ENCODE data around the gene PSPH. TPM values are rescaled to one million over a fixed set of nuclear protein-coding genes. Genes with fewer than 3 reads are reported as not detected.
"Not testable (repeated sequence)": the region's sequence is repeated elsewhere in the genome, so short reads cannot be mapped to it uniquely, and the experiment has no call there.

Gene PSPH
- total RNA-seq, 1 donor, result 1.6 TPM

DNA sequence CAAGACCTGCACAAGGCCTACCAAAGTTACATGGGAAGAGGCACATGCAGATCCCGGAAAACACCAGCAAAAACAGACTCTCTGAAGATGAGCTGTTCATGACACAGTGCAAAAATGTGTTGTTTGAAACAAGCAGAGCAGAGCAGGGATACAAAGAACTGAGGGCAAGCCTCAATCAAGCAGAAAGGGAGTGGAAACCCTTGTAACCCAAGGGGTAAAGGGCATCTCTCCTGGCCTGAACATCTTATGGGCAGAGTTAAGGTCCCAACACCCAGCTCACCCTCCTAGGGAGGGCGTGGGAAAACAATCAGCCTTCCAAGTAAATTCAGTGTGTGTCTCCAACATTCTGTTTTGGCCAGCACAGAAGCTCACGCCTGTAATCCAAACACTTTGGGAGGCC is 10.5 kb downstream of the PSPH start:
- H3K27me3 ChIP-seq (ENCODE audit: insufficient read depth, low read length), result no peaks in the 10 kb centered on the region

GRCh38 chr7:56033671-56034432 is 17.4 kb downstream of the PSPH start:
- Histone ChIP-seq H3K27me3 (ENCODE audit: insufficient read depth, low read length) (no peaks in the 10 kb centered on the region), H3K4me1 (ENCODE audit: insufficient read depth, low read length) (peaks cover 5% of the 10 kb centered on the region), H3K4me3 (ENCODE audit: low read length) (peak overlapping the region; percentile 49), H3K9me3 (ENCODE audit: low read depth, low read length) (no peaks in the 10 kb centered on the region)

More for the DNA sequence above, 10.5 kb downstream of the PSPH start:
- no peaks in the 10 kb centered on the region for H3K9me3 ChIP-seq (ENCODE audit: low read depth, low read length)
- H3K4me1 ChIP-seq (ENCODE audit: insufficient read depth, low read length), result no peaks in the 10 kb centered on the region
- H3K4me3 ChIP-seq (ENCODE audit: low read length), result no peak overlapping the region

- H3K9me3 ChIP-seq (ENCODE audit: low read depth, low read length); H3K4me1 ChIP-seq (ENCODE audit: insufficient read depth, low read length); H3K4me3 ChIP-seq (ENCODE audit: low read length); H3K27me3 ChIP-seq (ENCODE audit: insufficient read depth, low read length): not testable (repeated sequence)
Observed at GRCh38 chr7:56032578-56032977, 18.7 kb downstream of the PSPH start.

- not testable (repeated sequence) for H3K4me3 ChIP-seq (ENCODE audit: low read length); H3K9me3 ChIP-seq (ENCODE audit: low read depth, low read length); H3K4me1 ChIP-seq (ENCODE audit: insufficient read depth, low read length); H3K27me3 ChIP-seq (ENCODE audit: insufficient read depth, low read length)
Observed at GRCh38 chr7:56031556-56031955, 19.7 kb downstream of the PSPH start.

GRCh38 chr7:56030340-56030739 is 20.9 kb downstream of the PSPH start:
- Histone ChIP-seq H3K4me3 (ENCODE audit: low read length) (no peak overlapping the region), H3K27me3 (ENCODE audit: insufficient read depth, low read length) (no peaks in the 10 kb centered on the region), H3K9me3 (ENCODE audit: low read depth, low read length) (no peaks in the 10 kb centered on the region), H3K4me1 (ENCODE audit: insufficient read depth, low read length) (peaks cover 5% of the 10 kb centered on the region)

DNA sequence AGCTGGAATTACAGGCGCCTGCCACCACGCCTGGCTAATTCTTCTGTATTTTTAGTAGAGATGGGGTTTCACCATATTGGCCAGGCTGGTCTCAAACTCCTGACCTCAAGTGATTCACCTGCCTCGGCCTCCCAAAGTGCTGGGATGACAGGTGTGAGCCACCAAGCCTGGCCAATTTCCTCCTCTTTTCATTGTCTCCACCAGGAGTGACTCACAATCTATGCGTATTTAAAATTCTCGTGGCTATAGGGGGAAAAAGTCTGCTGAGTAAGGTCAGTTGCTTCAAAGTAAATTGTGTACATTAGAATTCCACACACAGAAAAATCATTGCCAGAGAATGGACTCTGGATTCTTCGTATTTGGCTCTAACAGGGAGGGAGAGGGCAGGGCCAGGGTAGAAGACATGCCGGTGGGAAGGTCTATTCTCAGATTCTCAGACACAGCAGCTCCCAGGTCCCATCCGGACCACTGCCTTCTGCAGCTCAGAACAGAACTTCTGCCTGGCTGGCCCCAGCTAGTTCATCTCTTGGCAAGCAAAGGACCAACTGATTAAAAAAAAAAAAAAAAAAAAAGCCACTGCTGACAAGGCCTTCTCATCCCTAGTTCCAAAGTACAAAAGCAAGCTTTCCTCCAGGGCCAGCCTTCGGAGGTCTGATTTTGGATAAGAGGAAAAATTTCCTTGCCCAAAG is 22.2 kb downstream of the PSPH start:
- Histone ChIP-seq H3K4me1 (ENCODE audit: insufficient read depth, low read length) (peaks cover 5% of the 10 kb centered on the region), H3K27me3 (ENCODE audit: insufficient read depth, low read length) (no peaks in the 10 kb centered on the region), H3K4me3 (ENCODE audit: low read length) (no peak overlapping the region), H3K9me3 (ENCODE audit: low read depth, low read length) (no peaks in the 10 kb centered on the region)

GRCh38 chr7:56026538-56026937 is 24.7 kb downstream of the PSPH start:
- Histone ChIP-seq H3K4me3 (ENCODE audit: low read length) (no peak overlapping the region), H3K27me3 (ENCODE audit: insufficient read depth, low read length) (no peaks in the 10 kb centered on the region), H3K9me3 (ENCODE audit: low read depth, low read length) (no peaks in the 10 kb centered on the region), H3K4me1 (ENCODE audit: insufficient read depth, low read length) (no peaks in the 10 kb centered on the region)

DNA sequence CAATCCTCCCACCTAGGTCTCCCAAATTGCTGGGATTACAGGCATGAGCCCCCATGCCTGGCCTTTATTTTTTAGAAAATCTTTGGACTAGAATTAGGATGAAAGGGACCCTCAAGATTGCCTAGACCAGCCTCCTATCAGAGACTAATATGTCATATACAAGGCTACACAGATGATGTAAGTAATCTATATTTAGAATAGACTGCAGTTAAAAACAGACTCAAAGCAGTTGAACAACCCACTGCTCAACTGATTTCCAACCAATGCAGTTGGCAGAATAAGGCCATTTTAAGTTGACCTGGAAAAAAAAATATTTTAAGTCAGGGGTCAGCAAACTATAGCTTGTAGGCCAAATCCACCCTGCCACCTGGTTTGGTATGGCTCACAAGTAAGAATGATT is 27.7 kb downstream of the PSPH start:
- Histone ChIP-seq H3K9me3 (ENCODE audit: low read depth, low read length) (no peaks in the 10 kb centered on the region), H3K4me3 (ENCODE audit: low read length) (no peak overlapping the region), H3K27me3 (ENCODE audit: insufficient read depth, low read length) (no peaks in the 10 kb centered on the region), H3K4me1 (ENCODE audit: insufficient read depth, low read length) (no peaks in the 10 kb centered on the region)

DNA sequence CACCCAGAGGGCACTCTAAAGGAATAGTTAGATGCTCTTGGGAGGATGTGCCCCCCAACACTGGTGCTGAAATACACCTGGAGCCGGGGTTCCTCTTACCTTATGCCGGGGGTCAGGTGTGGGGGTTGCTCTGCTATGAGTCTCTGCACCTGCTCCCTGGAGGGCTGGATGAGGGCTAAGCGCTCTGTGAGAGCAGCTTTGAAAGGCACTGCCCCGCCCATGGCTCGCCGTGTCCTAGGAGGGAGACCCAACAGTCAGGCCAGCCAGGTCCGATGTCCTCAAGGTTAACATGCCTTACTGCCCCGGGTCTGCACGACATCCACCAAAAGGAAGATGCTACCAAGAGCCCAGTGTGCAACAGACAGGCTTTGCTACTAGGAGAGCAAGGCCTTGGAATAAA is 31.7 kb downstream of the PSPH start:
- no peaks in the 10 kb centered on the region for H3K4me1 ChIP-seq (ENCODE audit: insufficient read depth, low read length)

DNA sequence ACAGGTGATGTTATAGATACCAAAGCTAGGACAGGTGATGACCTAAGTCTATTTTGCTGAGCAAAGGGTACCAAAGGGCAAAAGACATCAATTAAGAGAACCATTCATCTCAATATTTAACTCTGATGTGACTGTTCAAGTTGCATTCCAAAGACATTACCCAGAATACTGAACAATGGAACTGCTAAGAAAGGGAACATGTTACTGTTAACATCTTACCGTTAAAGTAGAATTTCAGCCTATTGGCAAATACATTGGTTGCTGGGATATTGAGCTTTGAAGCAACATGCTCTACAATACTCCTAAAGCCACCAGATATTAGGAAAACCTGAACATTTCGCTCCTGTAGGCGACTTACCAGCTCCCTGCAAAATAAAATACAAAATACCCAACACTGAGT is 34.2 kb downstream of the PSPH start:
- not testable (repeated sequence) for H3K9me3 ChIP-seq (ENCODE audit: low read depth, low read length); H3K4me3 ChIP-seq (ENCODE audit: low read length); H3K4me1 ChIP-seq (ENCODE audit: insufficient read depth, low read length); H3K27me3 ChIP-seq (ENCODE audit: insufficient read depth, low read length)

More for the DNA sequence above, 31.7 kb downstream of the PSPH start:
- Histone ChIP-seq H3K9me3 (ENCODE audit: low read depth, low read length) (no peaks in the 10 kb centered on the region), H3K4me3 (ENCODE audit: low read length) (no peak overlapping the region), H3K27me3 (ENCODE audit: insufficient read depth, low read length) (no peaks in the 10 kb centered on the region)

- Histone ChIP-seq H3K4me1 (ENCODE audit: insufficient read depth, low read length) (no peaks in the 10 kb centered on the region), H3K9me3 (ENCODE audit: low read depth, low read length) (no peaks in the 10 kb centered on the region), H3K4me3 (ENCODE audit: low read length) (no peak overlapping the region), H3K27me3 (ENCODE audit: insufficient read depth, low read length) (no peaks in the 10 kb centered on the region)
Observed at GRCh38 chr7:56009695-56010094, 41.5 kb downstream of the PSPH start.

DNA sequence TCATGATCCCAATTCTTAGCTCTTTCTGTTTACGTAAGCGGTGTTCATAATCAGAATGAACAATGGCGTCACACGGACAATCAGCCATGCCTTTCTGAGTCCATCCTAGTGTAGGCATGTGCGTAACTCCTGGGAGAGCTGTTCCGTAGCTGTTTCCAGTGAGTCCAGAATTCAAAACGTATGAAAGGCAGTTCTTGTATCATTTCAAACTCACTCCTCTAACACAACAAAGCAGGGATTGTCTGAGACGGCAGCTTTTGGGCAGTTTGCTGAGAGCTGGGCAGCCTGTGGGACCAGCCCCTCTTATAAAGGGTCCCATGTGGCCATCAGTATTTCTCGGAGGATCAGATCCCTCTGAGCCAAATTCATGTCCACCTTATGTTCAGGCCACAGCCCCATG is 43.4 kb downstream of the PSPH start:
- Histone ChIP-seq H3K4me1 (ENCODE audit: insufficient read depth, low read length) (no peaks in the 10 kb centered on the region), H3K27me3 (ENCODE audit: insufficient read depth, low read length) (no peaks in the 10 kb centered on the region), H3K9me3 (ENCODE audit: low read depth, low read length) (no peaks in the 10 kb centered on the region), H3K4me3 (ENCODE audit: low read length) (no peak overlapping the region)

- Histone ChIP-seq H3K4me3 (ENCODE audit: low read length) (no peak overlapping the region), H3K9me3 (ENCODE audit: low read depth, low read length) (no peaks in the 10 kb centered on the region), H3K4me1 (ENCODE audit: insufficient read depth, low read length) (no peaks in the 10 kb centered on the region), H3K27me3 (ENCODE audit: insufficient read depth, low read length) (no peaks in the 10 kb centered on the region)
Observed at GRCh38 chr7:56007167-56007652, 44.0 kb downstream of the PSPH start.

GRCh38 chr7:56003749-56004148 is 47.5 kb downstream of the PSPH start:
- Histone ChIP-seq H3K9me3 (ENCODE audit: low read depth, low read length) (no peaks in the 10 kb centered on the region), H3K27me3 (ENCODE audit: insufficient read depth, low read length) (no peaks in the 10 kb centered on the region), H3K4me3 (ENCODE audit: low read length) (no peak overlapping the region), H3K4me1 (ENCODE audit: insufficient read depth, low read length) (no peaks in the 10 kb centered on the region)

DNA sequence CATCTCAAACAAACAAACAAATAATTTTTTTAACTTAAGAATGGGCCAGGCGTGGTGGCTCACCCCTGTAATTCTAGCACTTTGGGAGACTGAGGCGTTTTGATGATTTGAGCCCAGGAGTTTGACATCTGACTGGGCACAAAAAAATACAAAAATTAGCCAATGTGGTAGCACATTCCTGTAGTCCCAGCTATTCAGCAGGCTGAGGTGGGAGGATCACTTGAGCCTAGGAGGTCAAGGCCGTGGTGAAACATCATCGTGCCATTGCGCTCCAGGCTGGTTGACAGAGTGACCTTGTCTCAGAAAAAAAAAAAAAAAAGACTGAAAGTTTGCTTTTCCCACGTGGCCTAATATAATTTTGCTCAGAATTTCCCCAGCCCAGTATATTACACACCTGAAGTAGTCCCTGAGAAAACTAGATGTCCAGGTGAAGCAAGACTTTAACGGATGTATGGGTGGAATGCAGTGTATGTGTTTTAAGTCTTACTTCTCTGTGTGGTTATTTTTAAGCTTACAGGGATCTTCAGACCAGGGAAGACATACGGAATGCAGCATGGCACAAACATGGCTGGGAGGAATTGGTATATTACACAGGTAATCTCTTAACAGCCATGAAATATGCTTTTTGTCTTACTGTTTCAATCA is 54.3 kb downstream of the PSPH start:
- no peak overlapping the region for H3K4me3 ChIP-seq (ENCODE audit: low read length)
- no peaks in the 10 kb centered on the region for H3K9me3 ChIP-seq (ENCODE audit: low read depth, low read length)
- no peaks in the 10 kb centered on the region for H3K4me1 ChIP-seq (ENCODE audit: insufficient read depth, low read length)
- no peaks in the 10 kb centered on the region for H3K27me3 ChIP-seq (ENCODE audit: insufficient read depth, low read length)

All from mononuclear cell (primary cell).